Parathyroid adenoma (tissue), 2 donors: ENCODE data around the gene DHX40.
A peak's percentile ranks its signal among the peaks of the same experiment; 100 is the strongest.
"Not testable (repeated sequence)": the region's sequence is repeated elsewhere in the genome, so short reads cannot be mapped to it uniquely, and the experiment has no call there.

ENCODE experiments used
- H2AFZ ChIP-seq: fragments of 300-600 bp; sonication (generic); one replicate; pipeline ENCODE4 v1.7.0; 2017; ENCODE audit warnings: antibody characterized with exemption, mild to moderate bottlenecking
- H3K27ac ChIP-seq: fragments of 300-600 bp; sonication (generic); one replicate; pipeline ENCODE4 v1.7.0; 2017
- H3K27me3 ChIP-seq: fragments of 300-600 bp; sonication (generic); one replicate; pipeline ENCODE4 v1.7.0; 2017; ENCODE audit warnings: low read length; ENCODE audit not compliant: control insufficient read depth, insufficient read depth
- H3K36me3 ChIP-seq: fragments of 300-600 bp; sonication (generic); one replicate; pipeline ENCODE4 v1.7.0; 2017; ENCODE audit warnings: low read length; ENCODE audit not compliant: control insufficient read depth, insufficient read depth
- H3K4me1 ChIP-seq: fragments of 300-600 bp; sonication (generic); one replicate; pipeline ENCODE4 v1.7.0; 2017; ENCODE audit warnings: control low read depth
- H3K4me2 ChIP-seq: fragments of 300-600 bp; sonication (generic); one replicate; pipeline ENCODE4 v1.7.0; 2017; ENCODE audit warnings: low read length
- H3K4me3 ChIP-seq: fragments of 300-600 bp; sonication (generic); one replicate; pipeline ENCODE4 v1.7.0; 2017; ENCODE audit warnings: low read depth, low read length
- H3K79me2 ChIP-seq: fragments of 300-600 bp; sonication (generic); one replicate; pipeline ENCODE4 v1.7.0; 2017; ENCODE audit warnings: control low read depth
- H3K9ac ChIP-seq: fragments of 300-600 bp; sonication (generic); one replicate; pipeline ENCODE4 v1.7.0; 2017; ENCODE audit warnings: mild to moderate bottlenecking
- H3K9me3 ChIP-seq: fragments of 300-600 bp; sonication (generic); one replicate; pipeline ENCODE4 v1.7.0; 2017; ENCODE audit warnings: low read length; ENCODE audit not compliant: control insufficient read depth
- CTCF ChIP-seq: fragments of 300-600 bp; sonication (generic); IDR thresholded peaks from one replicate; pipeline ENCODE4 v1.7.0; 2017; ENCODE audit warnings: antibody characterized with exemption, mild to moderate bottlenecking
- donor health status: primary hyperparathyroidism.

DHX40 gene

GRCh38 chr17:59521465-59522126 is 43.8 kb upstream of the DHX40 start:
- Histone ChIP-seq H3K4me3 (no peak overlapping the region), H3K9me3 (no peaks in the 10 kb centered on the region), H3K27ac (no peak overlapping the region), H3K4me1 (no peaks in the 10 kb centered on the region), H2AFZ (peak overlapping the region; percentile 73), H3K27me3 (no peaks in the 10 kb centered on the region), H3K79me2 (no peaks in the 10 kb centered on the region), H3K36me3 (no peaks in the 10 kb centered on the region), H3K4me2 (no peak overlapping the region), H3K9ac (no peak overlapping the region)
- peak; percentile 94 for TF ChIP-seq CTCF

- not testable (repeated sequence) for H3K4me3 ChIP-seq, H3K36me3 ChIP-seq, H3K4me2 ChIP-seq, H3K9ac ChIP-seq, H3K79me2 ChIP-seq, H2AFZ ChIP-seq, H3K27ac ChIP-seq, H3K4me1 ChIP-seq, H3K9me3 ChIP-seq, H3K27me3 ChIP-seq
These were observed 40.5 kb upstream of the DHX40 start for GRCh38 chr17:59524930-59525329.

- TF ChIP-seq CTCF: no peak
- no peaks in the 10 kb centered on the region for H3K27me3 ChIP-seq
- no peaks in the 10 kb centered on the region for H3K79me2 ChIP-seq
- H3K36me3 ChIP-seq: no peaks in the 10 kb centered on the region
- H3K9me3 ChIP-seq: no peaks in the 10 kb centered on the region
- H3K4me2 ChIP-seq: no peak overlapping the region
- H3K4me3 ChIP-seq: no peak overlapping the region
- no peak overlapping the region for H3K27ac ChIP-seq
- H2AFZ ChIP-seq: no peak overlapping the region
- no peak overlapping the region for H3K9ac ChIP-seq
- H3K4me1 ChIP-seq: no peaks in the 10 kb centered on the region
These were observed 39.7 kb upstream of the DHX40 start for GRCh38 chr17:59525668-59526067.

GRCh38 chr17:59526451-59526850 is 39.0 kb upstream of the DHX40 start:
- Histone ChIP-seq H3K27me3 (no peaks in the 10 kb centered on the region), H3K9me3 (no peaks in the 10 kb centered on the region), H2AFZ (no peak overlapping the region), H3K9ac (no peak overlapping the region), H3K4me2 (no peak overlapping the region), H3K36me3 (no peaks in the 10 kb centered on the region), H3K4me1 (no peaks in the 10 kb centered on the region), H3K79me2 (no peaks in the 10 kb centered on the region), H3K4me3 (no peak overlapping the region), H3K27ac (no peak overlapping the region)
- no peak for TF ChIP-seq CTCF

GRCh38 chr17:59527325-59527917 is 38.0 kb upstream of the DHX40 start:
- Histone ChIP-seq H3K9ac (no peak overlapping the region), H3K4me2 (no peak overlapping the region), H3K36me3 (no peaks in the 10 kb centered on the region), H3K9me3 (no peaks in the 10 kb centered on the region), H3K4me1 (no peaks in the 10 kb centered on the region), H3K79me2 (no peaks in the 10 kb centered on the region), H3K27ac (no peak overlapping the region), H3K27me3 (no peaks in the 10 kb centered on the region), H3K4me3 (no peak overlapping the region), H2AFZ (no peak overlapping the region)
- TF ChIP-seq CTCF: no peak
